ENCODE results near the gene DNAH17.

Gene DNAH17

GRCh38 chr17:78458091-78458490, 119.1 kb downstream of the DNAH17 start:
- H3K27ac ChIP-seq (ENCODE audit: poor library complexity, severe bottlenecking) = no peak overlapping the region
- DNase-seq (ENCODE audit: low spot score) = no peak
- no peak overlapping the region for H3K4me3 ChIP-seq (ENCODE audit: severe bottlenecking)
- H3K9me3 ChIP-seq (ENCODE audit: severe bottlenecking) = no peaks in the 10 kb centered on the region
- H3K36me3 ChIP-seq (ENCODE audit: low read depth) = no peaks in the 10 kb centered on the region
- no peak for ATAC-seq (ENCODE audit: low read depth)
- H3K4me1 ChIP-seq (ENCODE audit: insufficient read depth, poor library complexity, severe bottlenecking) = no peaks in the 10 kb centered on the region
- no peaks in the 10 kb centered on the region for H3K27me3 ChIP-seq (ENCODE audit: insufficient read depth, poor library complexity, severe bottlenecking)
- no peak for TF ChIP-seq CTCF (IDR thresholded peaks at IDR 0.05; ENCODE audit: poor library complexity, severe bottlenecking)

GRCh38 chr17:78454346-78454745, 122.8 kb downstream of the DNAH17 start:
- no peak for TF ChIP-seq CTCF (IDR thresholded peaks at IDR 0.05; ENCODE audit: poor library complexity, severe bottlenecking)
- ATAC-seq (ENCODE audit: low read depth) (no peak), DNase-seq (ENCODE audit: low spot score) (no peak)
- H3K9me3 ChIP-seq (ENCODE audit: severe bottlenecking) = no peaks in the 10 kb centered on the region
- H3K27me3 ChIP-seq (ENCODE audit: insufficient read depth, poor library complexity, severe bottlenecking) = no peaks in the 10 kb centered on the region
- no peaks in the 10 kb centered on the region for H3K36me3 ChIP-seq (ENCODE audit: low read depth)
- no peaks in the 10 kb centered on the region for H3K4me1 ChIP-seq (ENCODE audit: insufficient read depth, poor library complexity, severe bottlenecking)
- no peak overlapping the region for H3K4me3 ChIP-seq (ENCODE audit: severe bottlenecking)
- no peak overlapping the region for H3K27ac ChIP-seq (ENCODE audit: poor library complexity, severe bottlenecking)

GRCh38 chr17:78451753-78452152, 125.4 kb downstream of the DNAH17 start:
- DNase-seq (ENCODE audit: low spot score) = no peak
- H3K4me1 ChIP-seq (ENCODE audit: insufficient read depth, poor library complexity, severe bottlenecking) = no peaks in the 10 kb centered on the region
- H3K27ac ChIP-seq (ENCODE audit: poor library complexity, severe bottlenecking) = no peak overlapping the region
- TF ChIP-seq CTCF (IDR thresholded peaks at IDR 0.05; ENCODE audit: poor library complexity, severe bottlenecking) = no peak
- no peaks in the 10 kb centered on the region for H3K9me3 ChIP-seq (ENCODE audit: severe bottlenecking)
- H3K4me3 ChIP-seq (ENCODE audit: severe bottlenecking) = no peak overlapping the region
- H3K36me3 ChIP-seq (ENCODE audit: low read depth) = no peaks in the 10 kb centered on the region
- no peaks in the 10 kb centered on the region for H3K27me3 ChIP-seq (ENCODE audit: insufficient read depth, poor library complexity, severe bottlenecking)
- no peak for ATAC-seq (ENCODE audit: low read depth)

- TF ChIP-seq CTCF (IDR thresholded peaks at IDR 0.05; ENCODE audit: poor library complexity, severe bottlenecking) = no peak
- Histone ChIP-seq H3K4me1 (ENCODE audit: insufficient read depth, poor library complexity, severe bottlenecking) (no peaks in the 10 kb centered on the region), H3K27me3 (ENCODE audit: insufficient read depth, poor library complexity, severe bottlenecking) (no peaks in the 10 kb centered on the region), H3K27ac (ENCODE audit: poor library complexity, severe bottlenecking) (no peak overlapping the region), H3K9me3 (ENCODE audit: severe bottlenecking) (no peaks in the 10 kb centered on the region), H3K4me3 (ENCODE audit: severe bottlenecking) (no peak overlapping the region), H3K36me3 (ENCODE audit: low read depth) (no peaks in the 10 kb centered on the region)
- DNase-seq (ENCODE audit: low spot score) (no peak), ATAC-seq (ENCODE audit: low read depth) (no peak)
These were observed 126.4 kb downstream of the DNAH17 start for GRCh38 chr17:78450696-78451345.

GRCh38 chr17:78449983-78450595, 127.1 kb downstream of the DNAH17 start:
- DNase-seq (ENCODE audit: low spot score) (no peak), ATAC-seq (ENCODE audit: low read depth) (no peak)
- TF ChIP-seq CTCF (IDR thresholded peaks at IDR 0.05; ENCODE audit: poor library complexity, severe bottlenecking) = no peak
- H3K9me3 ChIP-seq (ENCODE audit: severe bottlenecking) = no peaks in the 10 kb centered on the region
- H3K27me3 ChIP-seq (ENCODE audit: insufficient read depth, poor library complexity, severe bottlenecking) = no peaks in the 10 kb centered on the region
- no peaks in the 10 kb centered on the region for H3K4me1 ChIP-seq (ENCODE audit: insufficient read depth, poor library complexity, severe bottlenecking)
- H3K36me3 ChIP-seq (ENCODE audit: low read depth) = no peaks in the 10 kb centered on the region
- H3K4me3 ChIP-seq (ENCODE audit: severe bottlenecking) = no peak overlapping the region
- no peak overlapping the region for H3K27ac ChIP-seq (ENCODE audit: poor library complexity, severe bottlenecking)

Data from RWPE2 (cell line).